Right lung (tissue), 5 donors: ENCODE results near the gene PTPRN2. TPM values are rescaled to one million over a fixed set of nuclear protein-coding genes. Genes with fewer than 3 reads are reported as not detected.

ENCODE experiments used
- DNase-seq, 2 donors: peaks; one replicate each; pipeline ENCODE4 v3.0.0-alpha.2; 2013
- polyA plus RNA-seq, 5 donors: library from polyadenylated mRNA; unstranded; fragments of 120-200 nt; gene quantifications; one replicate each; pipeline versions ENCODE4 v1.2.1 to v1.2.3, GENCODE V29; 2013; ENCODE audit warnings: inconsistent platforms in 1 of 5, low replicate concordance in 1 of 5; ENCODE audit not compliant: insufficient read length in 5 of 5, insufficient read depth in 1 of 5

Gene PTPRN2
- polyA plus RNA-seq, 5 donors: 6.2 to 8.1 (median 7.0) TPM

- no peak for DNase-seq
Observed at GRCh38 chr7:157721468-157722136, 866.0 kb downstream of the PTPRN2 start.

DNA sequence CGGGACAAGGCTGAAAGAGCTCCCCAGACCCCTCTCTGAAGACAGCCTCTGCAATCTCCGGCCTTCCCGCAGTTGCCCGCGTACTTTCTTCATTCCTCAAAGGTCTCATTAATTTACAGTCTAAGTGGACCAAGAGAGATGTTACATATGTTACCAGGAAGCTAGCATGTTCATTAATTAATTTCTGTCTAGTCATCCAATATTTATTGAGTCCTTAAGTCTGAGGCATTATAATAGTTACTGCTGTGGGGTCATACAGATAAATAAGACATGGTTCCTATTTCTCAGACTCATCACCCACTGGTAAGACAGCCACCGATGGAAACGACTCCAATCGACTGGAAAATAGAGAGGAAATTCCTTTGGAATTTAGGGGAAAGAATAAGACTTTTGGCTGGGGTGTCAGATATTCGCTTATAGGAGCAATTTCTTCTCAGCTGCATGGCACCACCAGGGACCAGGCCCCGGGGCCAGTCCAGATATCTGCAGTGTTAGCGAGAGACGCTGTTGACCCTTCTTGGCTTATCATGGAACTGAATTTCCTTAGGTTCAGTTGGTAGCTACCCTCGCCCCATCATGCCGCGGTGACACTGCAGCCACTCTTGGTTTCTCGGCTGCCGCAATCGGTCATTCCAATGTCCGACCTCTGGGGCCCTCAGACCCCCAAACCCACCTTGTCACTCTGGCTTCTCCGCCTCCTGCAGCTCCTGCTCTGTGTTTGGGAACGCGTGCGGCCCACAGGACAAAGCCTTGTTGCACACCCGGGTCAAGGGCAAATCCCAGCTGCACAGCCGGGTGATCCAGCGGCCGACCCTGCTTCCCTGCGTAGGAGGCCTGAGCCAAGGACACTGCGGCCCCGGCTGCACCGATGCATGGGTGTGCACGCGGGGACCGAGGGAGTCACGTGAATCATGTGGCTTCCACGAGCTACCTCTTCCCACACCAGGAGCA, 867.6 kb downstream of the PTPRN2 start:
- no peak for DNase-seq

DNA sequence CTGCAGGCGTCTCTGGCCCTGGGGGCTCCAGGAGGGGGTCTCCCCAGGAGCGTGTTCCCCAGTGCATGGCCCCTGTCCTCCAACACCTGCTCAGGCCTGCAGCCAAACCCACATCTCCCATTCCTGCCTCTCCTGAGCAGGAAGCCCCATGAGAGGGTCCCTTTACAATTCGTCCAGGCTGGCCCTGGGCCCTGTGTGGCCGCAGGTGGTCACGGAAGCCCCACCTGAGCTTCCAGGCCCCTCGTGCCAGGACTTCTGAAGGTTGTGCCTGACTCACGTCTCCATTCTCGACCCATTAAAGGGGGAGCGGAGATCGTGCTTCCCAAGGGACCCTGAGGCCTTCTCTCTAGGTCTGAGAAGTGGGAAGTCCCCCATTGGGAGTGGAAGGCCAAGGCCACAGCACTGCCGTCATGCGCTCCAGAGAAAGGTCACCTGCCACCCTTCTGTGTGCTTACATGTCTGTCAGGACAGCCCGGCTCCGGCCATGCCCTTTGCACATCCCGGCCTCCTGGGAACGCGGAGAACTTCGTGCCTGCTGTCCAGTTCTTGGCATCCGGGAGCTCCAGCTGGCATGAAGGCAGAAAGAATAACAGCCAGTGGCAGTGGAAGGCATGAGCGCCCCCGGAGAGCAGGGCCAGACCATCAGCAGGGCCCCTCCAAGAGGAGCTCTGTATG, 868.5 kb downstream of the PTPRN2 start:
- DNase-seq: no peak

DNA sequence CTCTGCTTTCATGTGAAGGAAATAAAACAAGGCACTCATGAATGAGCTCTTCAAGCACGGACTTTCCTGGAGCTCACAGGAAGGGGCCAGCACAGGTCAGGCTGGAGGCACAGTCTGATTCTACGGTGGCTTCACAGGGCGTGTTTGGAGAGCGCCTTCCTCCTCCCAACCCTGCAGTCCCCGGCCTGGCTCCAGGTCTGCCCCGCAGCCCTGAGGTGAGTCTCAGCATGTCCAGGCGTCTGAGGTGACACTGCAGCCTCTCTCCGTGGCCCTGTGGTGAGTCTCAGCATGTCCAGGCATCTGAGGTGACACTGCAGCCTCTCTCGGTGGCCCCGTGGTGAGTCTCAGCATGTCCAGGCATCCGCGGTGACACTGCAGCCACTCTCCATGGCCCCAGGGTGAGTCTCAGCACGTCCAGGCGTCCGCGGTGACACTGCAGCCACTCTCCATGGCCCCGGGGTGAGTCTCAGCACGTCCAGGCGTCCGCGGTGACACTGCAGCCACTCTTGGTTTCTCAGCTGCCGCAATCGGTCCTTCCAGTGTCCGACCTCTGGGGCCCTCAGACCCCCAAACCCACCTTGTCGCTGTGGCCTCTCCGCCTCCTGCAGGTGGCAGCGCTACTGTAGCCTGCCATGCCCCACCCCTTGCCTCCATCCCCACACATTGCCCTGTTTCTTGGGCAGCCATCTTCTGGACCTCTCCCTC, 869.2 kb downstream of the PTPRN2 start:
- DNase-seq: no peak

GRCh38 chr7:157717211-157718174, 870.1 kb downstream of the PTPRN2 start:
- DNase-seq: no peak

DNA sequence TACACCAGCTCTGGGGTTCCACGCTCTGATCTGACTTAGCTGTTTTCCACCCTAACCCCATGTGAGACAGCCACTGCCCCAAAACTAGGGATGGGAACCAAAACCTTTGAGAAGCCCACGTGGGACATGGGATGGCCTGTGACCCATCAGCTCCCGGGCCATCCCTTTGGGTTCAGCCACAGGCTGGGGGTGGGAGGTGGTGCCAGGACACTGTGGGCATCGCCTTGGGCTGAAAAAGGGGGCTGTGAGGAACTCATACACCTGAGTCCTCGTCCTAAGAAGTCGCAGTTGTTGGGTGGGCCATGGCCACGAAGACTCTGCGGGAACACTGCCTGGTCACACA, 871.7 kb downstream of the PTPRN2 start:
- no peak for DNase-seq

DNA sequence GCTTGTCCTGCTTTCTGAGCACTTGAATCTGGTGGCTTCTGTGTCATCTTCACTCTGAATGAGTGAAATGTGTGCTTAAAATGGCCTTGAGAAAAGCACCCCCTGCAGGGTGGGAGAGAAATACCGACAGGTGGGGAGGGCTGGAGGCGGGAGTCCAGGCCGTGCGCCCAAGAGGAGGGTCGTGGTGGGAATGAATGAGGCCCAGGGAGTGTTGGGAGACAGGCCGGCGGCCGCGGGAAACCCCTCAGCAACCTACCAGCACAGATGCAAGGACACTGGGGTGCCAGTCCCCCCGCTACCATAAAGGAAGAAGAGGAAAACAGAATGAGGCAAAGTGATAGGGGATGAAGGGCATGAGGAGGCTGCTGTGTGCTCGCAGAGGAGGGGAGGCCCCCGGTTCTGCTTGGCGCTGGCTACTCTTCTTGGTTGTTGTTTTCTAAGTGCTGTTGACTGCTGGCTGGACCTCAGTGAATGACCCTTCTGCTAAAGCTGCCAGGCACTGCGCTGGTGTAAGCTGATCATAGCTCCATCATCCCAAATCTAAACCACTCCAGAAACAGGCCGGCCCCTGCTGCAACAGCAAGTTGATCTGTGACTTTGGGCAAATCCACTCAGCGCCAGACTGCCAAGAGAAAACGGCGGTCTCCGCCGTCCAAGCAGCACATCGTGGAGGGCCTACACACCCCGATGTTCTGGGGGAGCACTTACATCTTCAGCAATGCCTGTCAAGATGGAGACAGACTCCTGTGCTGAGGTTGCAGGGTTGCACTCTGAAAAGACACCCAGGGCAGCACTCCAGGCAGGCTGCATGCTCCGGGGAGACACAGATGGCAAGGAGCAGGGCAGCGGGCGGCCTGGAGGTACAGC, 872.3 kb downstream of the PTPRN2 start:
- DNase-seq: no peak

DNA sequence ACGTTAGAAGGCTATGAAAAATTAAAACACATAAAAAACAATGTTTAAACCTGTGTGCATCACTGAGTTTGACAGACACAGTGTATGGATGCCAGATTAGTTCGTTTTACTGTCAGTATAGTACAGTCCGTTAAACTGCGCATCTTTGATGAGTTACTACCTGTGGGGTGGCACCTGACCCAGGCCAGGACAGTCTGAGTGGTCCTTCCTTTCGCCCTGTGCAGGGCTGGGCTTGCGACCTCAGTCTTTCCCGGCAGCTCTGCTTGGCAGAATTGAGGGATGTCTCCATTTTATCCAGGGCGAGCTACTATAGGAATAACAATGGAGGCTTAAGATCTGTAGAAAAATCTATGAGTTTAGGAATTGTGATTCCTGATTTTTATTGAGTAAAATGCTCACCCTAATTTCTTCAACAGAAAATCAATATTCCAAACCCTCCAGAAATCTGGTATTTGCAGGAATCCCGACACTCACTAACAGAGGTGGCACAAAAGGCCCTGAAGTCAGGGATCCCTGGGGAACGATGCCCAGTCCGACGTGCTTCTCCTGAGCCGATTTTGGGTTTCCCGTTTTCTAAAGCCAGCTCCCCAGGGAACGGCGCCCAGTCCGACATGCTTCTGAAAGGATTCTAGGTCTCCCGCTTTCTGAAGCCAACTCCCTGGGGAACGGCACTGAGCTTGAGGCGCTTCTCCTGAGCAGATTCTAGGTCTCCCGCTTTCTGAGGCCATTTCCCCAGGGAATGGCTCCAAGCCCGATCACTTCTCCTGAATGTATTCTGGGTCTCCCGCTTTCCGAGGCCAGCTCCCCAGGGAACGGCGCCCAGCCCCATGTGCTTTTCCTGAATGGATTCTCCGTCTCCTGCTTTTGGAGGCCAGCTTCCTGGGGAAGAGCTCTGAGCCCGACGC, 873.2 kb downstream of the PTPRN2 start:
- no peak for DNase-seq

- no peak for DNase-seq
Observed at GRCh38 chr7:157713591-157713990, 874.0 kb downstream of the PTPRN2 start.

DNA sequence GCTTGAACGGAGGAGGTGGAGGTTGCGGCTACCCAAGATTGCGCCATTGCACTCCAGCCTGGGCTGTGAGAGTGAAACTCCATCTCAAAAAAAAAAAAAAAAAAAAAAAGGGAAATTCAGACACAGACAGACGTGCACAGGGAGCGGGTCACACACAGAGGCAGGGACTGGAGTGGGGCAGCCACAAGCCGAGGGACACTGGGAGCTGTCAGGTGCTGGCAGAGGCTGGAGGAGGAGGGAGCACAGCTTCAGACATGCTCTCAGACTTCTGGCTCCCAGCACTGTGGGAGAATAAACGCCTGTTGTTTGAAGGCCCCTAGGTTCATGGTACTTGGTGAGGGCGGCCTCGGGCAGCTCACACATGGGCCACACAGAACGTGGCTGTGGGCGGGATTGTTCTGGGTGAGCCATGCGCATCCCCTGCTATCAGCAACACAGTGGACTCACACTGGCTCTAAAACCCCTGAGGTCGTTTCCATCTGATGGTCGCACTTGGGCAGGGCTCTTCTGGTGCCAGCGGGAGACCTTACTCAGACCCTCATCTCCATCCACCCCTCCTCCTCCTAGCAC, 874.9 kb downstream of the PTPRN2 start:
- DNase-seq: no peak

DNA sequence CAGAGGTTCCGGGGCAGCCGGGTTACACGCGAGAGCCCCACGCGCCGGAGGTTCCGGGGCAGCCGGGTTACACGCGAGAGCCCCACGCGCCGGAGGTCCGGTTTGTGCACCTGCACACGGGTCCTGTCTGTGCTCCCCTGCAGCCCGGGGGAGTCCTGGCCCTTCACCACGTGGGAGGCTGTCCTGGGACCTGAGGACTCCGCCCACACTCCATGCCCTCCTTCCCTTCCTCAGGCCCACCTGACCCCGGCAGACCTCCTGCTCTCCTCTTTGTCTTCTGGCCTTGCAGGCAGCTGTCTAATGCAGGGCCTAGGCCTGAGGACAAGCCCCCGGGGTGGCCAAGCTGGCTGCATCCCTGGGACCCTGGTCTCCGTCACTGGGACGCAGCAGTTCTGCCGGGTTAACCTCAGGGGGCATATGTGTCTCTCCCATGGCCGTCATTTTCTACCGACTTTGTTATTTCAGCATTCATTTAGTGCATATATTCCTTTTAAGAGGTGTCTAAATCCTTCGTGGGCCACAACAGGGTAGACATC, 876.2 kb downstream of the PTPRN2 start:
- DNase-seq: no peak

DNA sequence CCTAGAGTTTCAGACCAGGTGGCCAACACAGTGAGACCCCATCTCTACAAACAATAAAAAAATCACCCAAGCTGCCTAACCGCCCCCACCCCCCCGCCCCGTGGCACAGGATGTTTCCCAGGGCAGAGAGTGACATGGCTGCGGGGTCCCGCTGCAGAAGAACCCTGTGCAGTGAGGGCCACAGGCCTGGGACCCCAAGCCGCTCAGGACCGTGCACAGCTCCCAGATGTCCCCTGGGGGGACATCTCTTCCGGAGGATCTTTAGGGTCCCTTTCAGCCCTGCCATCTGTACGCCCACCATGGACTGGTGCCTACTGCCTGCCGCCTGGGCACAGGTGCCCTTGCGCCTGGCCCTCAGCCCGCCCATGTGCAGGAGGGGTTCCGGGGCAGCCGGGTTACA, 877.2 kb downstream of the PTPRN2 start:
- no peak for DNase-seq

DNA sequence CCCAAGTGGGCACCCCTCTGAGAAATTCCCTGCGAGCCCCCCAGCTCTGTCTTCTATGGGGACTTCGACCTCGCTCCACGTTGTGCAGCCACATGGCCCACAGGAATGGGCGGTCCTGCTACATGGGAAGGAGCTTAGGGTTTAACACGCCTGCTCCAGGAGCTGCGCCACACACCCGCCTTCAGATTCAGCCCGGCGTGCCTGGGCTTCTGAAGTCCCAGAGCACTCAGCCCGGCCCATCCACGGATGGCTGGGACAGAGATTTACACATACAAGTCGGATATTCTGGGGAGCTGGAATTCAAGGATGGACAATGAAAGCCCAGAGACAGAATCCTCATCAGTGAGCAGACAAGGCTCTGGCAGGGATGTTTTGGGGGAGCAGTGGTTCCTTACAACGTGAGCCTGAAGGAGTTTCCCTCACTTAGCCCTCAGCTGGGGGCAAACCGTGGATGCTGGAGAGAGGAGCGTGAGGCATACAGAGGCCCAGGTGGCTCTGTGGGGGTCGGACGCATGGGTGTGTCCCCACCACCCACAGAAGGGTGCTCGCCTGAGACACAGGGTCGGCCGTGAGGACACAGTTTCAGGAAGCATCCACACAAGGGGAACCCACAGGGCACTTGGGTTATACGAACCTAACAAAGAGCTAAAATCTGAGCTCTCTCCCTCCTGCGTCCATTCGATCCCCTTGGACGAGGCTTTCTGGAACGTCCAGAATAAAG, 877.9 kb downstream of the PTPRN2 start:
- no peak for DNase-seq

DNA sequence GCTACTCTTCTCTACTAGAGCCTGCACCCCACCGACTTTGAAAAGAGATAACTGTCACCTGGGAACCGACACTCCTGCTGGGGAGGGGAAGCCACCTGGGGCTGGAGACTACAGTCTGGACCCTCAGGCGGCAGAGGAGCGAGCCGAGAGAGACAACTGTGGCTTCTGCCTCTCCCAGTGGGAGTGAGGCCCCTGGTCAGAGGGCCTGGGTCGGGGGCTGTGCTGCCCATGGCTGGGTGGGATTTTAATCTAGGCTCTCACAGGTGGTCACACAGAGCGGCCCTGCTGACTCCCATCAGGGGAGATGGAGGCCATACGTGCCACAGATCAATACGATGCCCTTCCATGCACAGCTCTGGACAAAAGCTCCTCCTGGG, 878.7 kb downstream of the PTPRN2 start:
- no peak for DNase-seq

DNA sequence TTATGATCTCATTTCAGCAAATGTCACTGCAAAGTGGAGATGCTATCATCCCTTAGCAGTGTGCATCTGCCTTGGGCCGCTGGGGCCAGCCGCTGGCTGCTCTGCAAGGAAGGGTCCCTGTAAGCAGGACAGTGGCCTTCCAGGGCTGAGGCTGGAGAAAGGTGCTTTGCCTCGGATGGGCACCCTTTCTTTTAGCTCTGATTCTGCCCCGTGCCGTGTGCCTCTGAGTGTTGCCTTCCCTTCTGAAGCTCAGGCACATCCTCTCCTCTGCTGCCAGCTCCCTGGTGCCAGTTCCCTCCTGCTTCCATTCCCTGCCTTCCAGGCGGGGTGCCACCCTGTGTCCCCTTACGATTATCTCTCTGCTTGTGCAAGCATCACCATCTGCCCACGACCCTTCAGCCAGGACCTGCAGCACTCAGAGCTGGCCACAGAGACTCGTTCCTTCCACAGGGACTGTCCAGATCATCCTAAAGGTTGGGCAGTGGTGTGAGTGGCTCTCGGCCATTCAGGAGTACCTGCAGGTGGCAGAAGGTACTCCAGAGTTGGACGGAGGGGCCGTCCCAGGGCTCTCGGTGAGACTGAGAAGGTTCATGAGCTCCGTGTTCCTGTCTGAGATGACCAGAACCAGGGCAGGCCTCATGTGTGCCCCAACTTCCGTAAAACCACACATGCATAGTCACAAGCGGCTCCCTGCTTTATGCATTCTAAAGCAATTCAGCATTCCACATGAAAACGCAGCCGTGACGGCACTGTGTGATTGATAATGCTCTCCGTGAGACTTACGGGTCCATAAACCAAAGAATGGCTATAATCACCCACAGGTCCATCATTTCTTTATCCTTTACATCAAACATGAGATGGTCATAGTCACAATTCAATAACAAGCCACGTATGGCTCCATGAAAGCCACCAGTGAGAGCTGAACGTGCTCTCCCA, 879.4 kb downstream of the PTPRN2 start:
- DNase-seq: no peak

DNA sequence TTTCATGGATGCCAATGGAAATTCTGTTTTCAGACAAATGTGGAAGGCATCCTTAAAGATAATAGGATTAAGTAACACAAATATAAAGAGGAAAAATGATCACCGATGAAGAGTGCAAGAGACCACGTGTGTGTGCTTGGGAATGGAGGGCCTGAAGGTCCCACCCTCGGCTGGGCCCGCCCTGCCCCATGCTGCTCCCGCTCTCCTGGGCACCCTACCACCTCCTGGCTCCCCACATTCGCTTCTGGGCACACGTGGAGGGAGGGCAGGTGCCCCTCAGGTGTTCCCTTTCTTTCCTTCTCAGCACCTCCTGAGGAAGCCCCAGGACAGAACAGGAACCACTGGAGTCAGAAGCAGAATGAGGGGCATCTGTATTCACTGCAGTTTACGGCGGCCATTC, 883.3 kb downstream of the PTPRN2 start:
- DNase-seq: no peak
